ENCODE data around the gene MEAK7. TPM values are rescaled to one million over a fixed set of nuclear protein-coding genes. Genes with fewer than 3 reads are reported as not detected.
A peak's percentile ranks its signal among the peaks of the same experiment; 100 is the strongest.
"Not testable (repeated sequence)": the region's sequence is repeated elsewhere in the genome, so short reads cannot be mapped to it uniquely, and the experiment has no call there.

The MEAK7 gene
- total and polyA plus RNA-seq, 2 of the 4 experiments (the other 2 are of a cell fraction) = 27.4 to 39.0 TPM

- H4K20me1 ChIP-seq (ENCODE audit: insufficient read depth, low read length); H3K56ac ChIP-seq (ENCODE audit: extremely low read depth, insufficient read depth, low read length); H3K4me2 ChIP-seq (ENCODE audit: low read depth, low read length); H3K18ac ChIP-seq (ENCODE audit: low read depth, low read length); POLR2A ChIA-PET (ENCODE audit: unreplicated experiment); H2BK120ac ChIP-seq (ENCODE audit: low read depth, low read length); CTCF ChIA-PET; intact Hi-C loops (cut with micrococcal nuclease); H3K27me3 ChIP-seq (ENCODE audit: control insufficient read depth, insufficient read depth, low read length); H2BK5ac ChIP-seq (ENCODE audit: low read depth, low read length, poor library complexity, severe bottlenecking); H4K8ac ChIP-seq (ENCODE audit: low read depth in 2 of 2, low read length in 2 of 2); DNase-seq; H4K5ac ChIP-seq (ENCODE audit: low read depth, low read length); H2AK9ac ChIP-seq (replicated peaks; ENCODE audit: low read depth, low read length, poor library complexity); H3K9me3 ChIP-seq (ENCODE audit: control insufficient read depth, insufficient read depth, low read length); in situ Hi-C loops (cut with MboI; ENCODE audit: low sequenced_read_pairs); H3K4me3 ChIP-seq (ENCODE audit: insufficient read depth, low read depth, low read length); BruUV-seq (replicated peaks); dilution Hi-C loops (cut with HindIII; ENCODE audit: low sequenced_read_pairs, unreplicated experiment); H4K91ac ChIP-seq (ENCODE audit: insufficient read depth, low read depth, low read length); H3K9me1 ChIP-seq (ENCODE audit: insufficient read depth, low read length); H3K79me1 ChIP-seq (ENCODE audit: low read depth in 1 of 2, low read length in 2 of 2); H3K27ac ChIP-seq (ENCODE audit: insufficient read depth, low read length); H3K23ac ChIP-seq (ENCODE audit: low read depth, low read length); H2BK15ac ChIP-seq (ENCODE audit: low read depth, low read length); ATAC-seq (ENCODE audit: low read depth); H3K9ac ChIP-seq (ENCODE audit: low read depth, low read length); H3K36me3 ChIP-seq (ENCODE audit: control insufficient read depth, insufficient read depth, low read length); H3K4me1 ChIP-seq (ENCODE audit: control insufficient read depth, insufficient read depth, low read length): not testable (repeated sequence)
- H2AK5ac ChIP-seq (ENCODE audit: low read depth, low read length) = peak overlapping the region; percentile 92; the same call in 1 of the 2 replicates
- 0 out of 2 replicates have a peak overlapping the region, but pooled peaks have one; percentile 28 for H2BK20ac ChIP-seq (ENCODE audit: low read depth, low read length)
- peak overlapping the region; percentile 36 for H2AFZ ChIP-seq (replicated peaks; ENCODE audit: low read length, poor library complexity)
- 87% methylated on average over 10 of the region's 21 CpGs; no CpG with 5 or more reads in 1 of the 2 experiments for WGBS, 2 experiments (ENCODE audit: extremely low coverage in 2 of 2, insufficient read length in 1 of 2)
- H3K4ac ChIP-seq (ENCODE audit: low read depth, low read length) = peak overlapping the region; percentile 49; the same call in 1 of the 2 replicates
- 0 out of 2 replicates have a peak overlapping the region, but pooled peaks have one; percentile 1 for H3K14ac ChIP-seq (replicated peaks; ENCODE audit: low read depth, low read length)
These were observed 20.6 kb upstream of the MEAK7 start for GRCh38 chr16:84524941-84525581.
